Suprapubic skin (tissue), 4 donors: ENCODE data around the gene CYP19A1.

Experiments
- EP300 ChIP-seq: sonication (generic); formaldehyde crosslinking; IDR thresholded peaks from one replicate; pipeline ENCODE4 v1.6.1; 2017; ENCODE audit warnings: antibody characterized with exemption
- POLR2A ChIP-seq, 2 donors: fragments of 450-650 bp; IDR thresholded peaks; one replicate each; pipeline ENCODE4 v1.6.1; 2017; ENCODE audit warnings: antibody characterized with exemption in 2 of 2, mild to moderate bottlenecking in 2 of 2, moderate library complexity in 2 of 2
- POLR2AphosphoS5 ChIP-seq, 3 donors: sonication (generic); formaldehyde crosslinking; IDR thresholded peaks; one replicate each; pipeline ENCODE4 v1.6.1; 2017; ENCODE audit warnings: antibody characterized with exemption in 3 of 3
- TF ChIP-seq, protein P1 (sequence below), 2 donors: fragments of 200-600 bp in 1 of 2; fragments of 450-650 bp in 1 of 2; sonication (generic) in 1 of 2; IDR thresholded peaks; one replicate each; pipeline ENCODE4 v1.5.1; 2016 to 2019; ENCODE audit warnings: antibody characterized with exemption in 2 of 2, mild to moderate bottlenecking in 1 of 2, moderate library complexity in 1 of 2

DNA sequence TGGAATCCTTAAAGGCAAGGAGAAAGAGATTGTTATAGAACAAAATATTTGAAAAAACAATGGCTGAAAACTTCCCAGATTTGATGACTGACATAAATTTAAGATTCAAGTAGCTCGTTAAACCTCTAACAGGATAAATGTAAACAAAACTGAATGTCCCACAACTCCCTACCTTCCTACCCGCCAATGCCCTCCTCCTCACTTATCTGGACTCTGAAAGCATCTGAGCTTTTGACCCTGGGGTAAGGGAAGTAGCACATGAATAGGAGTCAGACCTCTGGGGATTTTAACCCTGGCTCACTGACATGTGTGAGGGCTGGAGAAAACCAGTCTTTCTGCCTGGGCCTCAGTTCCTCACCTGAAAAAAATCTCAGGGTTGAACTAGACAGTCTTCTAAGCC, 26.9 kb downstream of the CYP19A1 start:
- no peak for TF ChIP-seq EP300
- TF ChIP-seq, protein P1, sequence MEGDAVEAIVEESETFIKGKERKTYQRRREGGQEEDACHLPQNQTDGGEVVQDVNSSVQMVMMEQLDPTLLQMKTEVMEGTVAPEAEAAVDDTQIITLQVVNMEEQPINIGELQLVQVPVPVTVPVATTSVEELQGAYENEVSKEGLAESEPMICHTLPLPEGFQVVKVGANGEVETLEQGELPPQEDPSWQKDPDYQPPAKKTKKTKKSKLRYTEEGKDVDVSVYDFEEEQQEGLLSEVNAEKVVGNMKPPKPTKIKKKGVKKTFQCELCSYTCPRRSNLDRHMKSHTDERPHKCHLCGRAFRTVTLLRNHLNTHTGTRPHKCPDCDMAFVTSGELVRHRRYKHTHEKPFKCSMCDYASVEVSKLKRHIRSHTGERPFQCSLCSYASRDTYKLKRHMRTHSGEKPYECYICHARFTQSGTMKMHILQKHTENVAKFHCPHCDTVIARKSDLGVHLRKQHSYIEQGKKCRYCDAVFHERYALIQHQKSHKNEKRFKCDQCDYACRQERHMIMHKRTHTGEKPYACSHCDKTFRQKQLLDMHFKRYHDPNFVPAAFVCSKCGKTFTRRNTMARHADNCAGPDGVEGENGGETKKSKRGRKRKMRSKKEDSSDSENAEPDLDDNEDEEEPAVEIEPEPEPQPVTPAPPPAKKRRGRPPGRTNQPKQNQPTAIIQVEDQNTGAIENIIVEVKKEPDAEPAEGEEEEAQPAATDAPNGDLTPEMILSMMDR (IDR thresholded peaks at IDR 0.05) = no peak
- no peak for TF ChIP-seq POLR2A (IDR thresholded peaks at IDR 0.05)
- TF ChIP-seq POLR2AphosphoS5 (IDR thresholded peaks at IDR 0.05) = no peak
